Heart left ventricle (tissue), 16 donors: ENCODE measurements around the gene VRK1. TPM values are rescaled to one million over a fixed set of nuclear protein-coding genes. Genes with fewer than 3 reads are reported as not detected.

ENCODE experiments used
- ATAC-seq, 4 donors: fragments of 200-7000 bp; cut with Tn5 transposase; one replicate each; pipeline ENCODE4 v1.9.1; 2020 to 2022; ENCODE audit warnings: moderate library complexity in 4 of 4, mild to moderate bottlenecking in 3 of 4, moderate number of reproducible peaks in 1 of 4
- DNase-seq, 5 donors: peaks; one replicate each; pipeline ENCODE4 v3.0.0-alpha.2; 2020
- H3K27ac ChIP-seq, 12 donors: fragments of 200-600 bp; sonication (generic) in 4 of 12; one replicate each; pipeline versions ENCODE4 v1.5.0 to v1.8.0; 2016 to 2022; ENCODE audit warnings: mild to moderate bottlenecking in 2 of 12
- H3K27me3 ChIP-seq, 9 donors: fragments of 200-600 bp; sonication (generic) in 2 of 9; one replicate each; pipeline versions ENCODE4 v1.5.1 to v1.8.0; 2016 to 2022; ENCODE audit warnings: mild to moderate bottlenecking in 3 of 9
- H3K36me3 ChIP-seq, 9 donors: fragments of 200-600 bp; sonication (generic) in 2 of 9; one replicate each; pipeline versions ENCODE4 v1.5.0 to v1.8.0; 2018 to 2022; ENCODE audit warnings: mild to moderate bottlenecking in 2 of 9
- H3K4me1 ChIP-seq, 12 donors: fragments of 200-600 bp; sonication (generic) in 4 of 12; one replicate each; pipeline versions ENCODE4 v1.5.0 to v1.8.0; 2016 to 2022; ENCODE audit warnings: mild to moderate bottlenecking in 3 of 12
- H3K4me3 ChIP-seq, 12 donors: fragments of 200-600 bp; sonication (generic) in 4 of 12; one replicate each; pipeline versions ENCODE4 v1.5.0 to v1.8.0; 2017 to 2022; ENCODE audit warnings: mild to moderate bottlenecking in 9 of 12, moderate library complexity in 4 of 12
- H3K9me3 ChIP-seq, 12 donors: fragments of 200-600 bp; sonication (generic) in 4 of 12; one replicate each; pipeline versions ENCODE4 v1.5.0 to v1.8.0; 2016 to 2022; ENCODE audit warnings: mild to moderate bottlenecking in 1 of 12
- POLR2A ChIP-seq, 2 donors: fragments of 450-650 bp; IDR thresholded peaks; one replicate each; pipeline ENCODE4 v1.6.1; 2017; ENCODE audit warnings: antibody characterized with exemption in 2 of 2, mild to moderate bottlenecking in 2 of 2, moderate library complexity in 2 of 2
- whole genome bisulfite sequencing, 4 donors: extraction: QIAGEN DNeasy Blood & Tissue Kit in 2 of 4; methylation state at CpG; one replicate each; pipeline versions ENCODE4 v1.1.5 to v1.1.7; 2013 to 2018; 5-methylcytosine and 5-hydroxymethylcytosine counted together
- intact Hi-C, 10 donors: fragments of 100-400 bp; cut with DNase I; formaldehyde crosslinking; loops; one replicate each; pipeline versions ENCODE4 v1.11.1 to v1.14.2; 2022
- polyA plus RNA-seq, 2 donors: library from polyadenylated mRNA; stranded (reverse); fragments of 200-250 nt; gene quantifications; one replicate each; pipeline ENCODE4 v1.2.3, GENCODE V29; 2013
- total RNA-seq, 9 donors: library from RNA; depleted of rRNA in 2 of 9; stranded (reverse); fragments of >200 nt in 2 of 9; fragmentation: NEBNext Ultra II Directional in 3 of 9; extraction: Animal tissue kit (Norgen Biotek cat#: 25700) in 3 of 9; gene quantifications; one replicate each; pipeline versions ENCODE4 v1.1.0 to v1.2.4, GENCODE V29; 2016 to 2023
- TF ChIP-seq, protein P1 (sequence below), 12 donors: fragments of 200-600 bp; sonication (generic) in 4 of 12; IDR thresholded peaks; one replicate each; pipeline versions ENCODE4 v1.5.0 to v1.8.0; 2018 to 2022; ENCODE audit warnings: antibody characterized with exemption in 12 of 12, mild to moderate bottlenecking in 5 of 12
- donor health status: ischemic (EF 13 %, LVEDD 7.1; RV severe dilation, severe dysfunction).
- donor health status: healthy with polysubstance abuse.
- donor health status: DM: no; HTN: yes; CAD: no.
- donor health status: DM: no; HTN: no; CAD: no.
- donor health status: ischemic (EF 25% LVEDD 6.9; RV normal size, moderate dysfunction).
- donor health status: ischemic (EF 25% LVEDD 5.7; RV mildly dilated, moderate dysfunction).
- donor health status: healthy.
- donor health status: DM: yes; HTN: yes; CAD: no.
- donor health status: ischemic (EF 35%, LVEDD 5.7; RV mildly dilated, moderate dysfunction).
- donor health status: nonischemic (EF 11% LVEDD 7.7; RV severe dilation, severe dysfunction).
- donor health status: DM: yes; HTN: yes; CAD: no.
- donor health status: PGD.
- donor health status: ischemic (EF 29% LVEDD 5.4; RV normal size, mild dysfunction).
- donor health status: nonischemic (EF 23%, LVEDD 6.1; RV moderate dilation, normal function).

The VRK1 gene
- total and polyA plus RNA-seq, 11 donors, result 3.6 to 10.4 (median 7.1) TPM

DNA sequence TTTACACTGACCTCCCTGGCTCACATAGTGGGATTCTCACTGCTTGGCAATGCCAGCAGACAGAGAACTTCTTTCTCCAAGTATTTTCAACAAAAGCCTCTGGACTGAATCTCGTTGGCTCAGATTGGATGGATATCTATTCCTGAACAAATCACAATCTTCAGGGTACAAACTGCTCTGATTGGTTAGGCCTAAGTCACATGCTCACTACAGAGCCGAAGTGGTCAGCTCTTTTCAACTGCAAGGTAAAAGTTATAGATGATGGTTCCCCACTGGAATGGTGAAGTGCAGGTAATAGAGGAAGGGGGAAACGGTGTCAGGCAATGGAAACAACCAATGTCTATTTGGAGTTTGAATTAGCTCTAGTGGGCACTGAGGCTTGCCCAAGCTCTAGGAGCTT is 16.7 kb upstream of the VRK1 start:
- Histone ChIP-seq H3K27me3 (peaks cover 0 to 9% (median 0%) of the 10 kb centered on the region in 9 donors), H3K36me3 (no peaks in the 10 kb centered on the region), H3K4me1 (peaks cover 0 to 12% (median 0%) of the 10 kb centered on the region in 12 donors), H3K4me3 (no peak overlapping the region), H3K9me3 (no peaks in the 10 kb centered on the region), H3K27ac (no peak overlapping the region)
- DNase-seq, result no peak
- no peak for TF ChIP-seq POLR2A (IDR thresholded peaks at IDR 0.05)
- TF ChIP-seq, protein P1, sequence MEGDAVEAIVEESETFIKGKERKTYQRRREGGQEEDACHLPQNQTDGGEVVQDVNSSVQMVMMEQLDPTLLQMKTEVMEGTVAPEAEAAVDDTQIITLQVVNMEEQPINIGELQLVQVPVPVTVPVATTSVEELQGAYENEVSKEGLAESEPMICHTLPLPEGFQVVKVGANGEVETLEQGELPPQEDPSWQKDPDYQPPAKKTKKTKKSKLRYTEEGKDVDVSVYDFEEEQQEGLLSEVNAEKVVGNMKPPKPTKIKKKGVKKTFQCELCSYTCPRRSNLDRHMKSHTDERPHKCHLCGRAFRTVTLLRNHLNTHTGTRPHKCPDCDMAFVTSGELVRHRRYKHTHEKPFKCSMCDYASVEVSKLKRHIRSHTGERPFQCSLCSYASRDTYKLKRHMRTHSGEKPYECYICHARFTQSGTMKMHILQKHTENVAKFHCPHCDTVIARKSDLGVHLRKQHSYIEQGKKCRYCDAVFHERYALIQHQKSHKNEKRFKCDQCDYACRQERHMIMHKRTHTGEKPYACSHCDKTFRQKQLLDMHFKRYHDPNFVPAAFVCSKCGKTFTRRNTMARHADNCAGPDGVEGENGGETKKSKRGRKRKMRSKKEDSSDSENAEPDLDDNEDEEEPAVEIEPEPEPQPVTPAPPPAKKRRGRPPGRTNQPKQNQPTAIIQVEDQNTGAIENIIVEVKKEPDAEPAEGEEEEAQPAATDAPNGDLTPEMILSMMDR (IDR thresholded peaks at IDR 0.05), result no peak
- no peak for ATAC-seq
- WGBS, 4 donors, result 67 to 97% (median 84%) methylated on average over 3 of the region's 3 CpGs
- intact Hi-C loops, result no loop called here

DNA sequence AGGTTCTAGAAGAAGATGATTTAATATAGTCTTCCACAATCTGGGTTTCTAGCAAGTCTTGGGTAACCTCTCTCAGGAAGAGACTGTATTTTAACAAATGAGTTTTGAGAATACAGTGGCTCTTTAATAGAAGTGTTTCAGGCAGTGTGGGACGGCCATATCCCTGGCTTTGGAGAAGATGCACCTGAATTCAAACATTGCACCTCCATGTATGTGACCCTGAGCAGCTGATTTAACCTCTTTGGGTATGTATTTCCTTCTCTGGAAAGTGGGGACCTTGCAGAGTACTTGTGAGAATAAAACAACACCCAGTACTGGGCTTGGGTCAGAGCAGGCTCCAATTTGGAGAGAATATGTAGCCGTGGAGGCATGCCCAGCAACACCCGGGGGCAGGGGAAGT is 15.8 kb upstream of the VRK1 start:
- Histone ChIP-seq H3K9me3 (no peaks in the 10 kb centered on the region), H3K4me3 (no peak overlapping the region), H3K27ac (no peak overlapping the region), H3K27me3 (peaks cover 0 to 9% (median 0%) of the 10 kb centered on the region in 9 donors), H3K4me1 (peaks cover 0 to 12% (median 0%) of the 10 kb centered on the region in 12 donors), H3K36me3 (no peaks in the 10 kb centered on the region)
- no peak for DNase-seq
- intact Hi-C loops, result no loop called here
- no peak for ATAC-seq
- 72 to 82% (median 81%) methylated on average over 3 of the region's 3 CpGs for WGBS, 4 donors
- TF ChIP-seq, protein P1 (IDR thresholded peaks at IDR 0.05), result no peak
- TF ChIP-seq POLR2A (IDR thresholded peaks at IDR 0.05), result no peak

DNA sequence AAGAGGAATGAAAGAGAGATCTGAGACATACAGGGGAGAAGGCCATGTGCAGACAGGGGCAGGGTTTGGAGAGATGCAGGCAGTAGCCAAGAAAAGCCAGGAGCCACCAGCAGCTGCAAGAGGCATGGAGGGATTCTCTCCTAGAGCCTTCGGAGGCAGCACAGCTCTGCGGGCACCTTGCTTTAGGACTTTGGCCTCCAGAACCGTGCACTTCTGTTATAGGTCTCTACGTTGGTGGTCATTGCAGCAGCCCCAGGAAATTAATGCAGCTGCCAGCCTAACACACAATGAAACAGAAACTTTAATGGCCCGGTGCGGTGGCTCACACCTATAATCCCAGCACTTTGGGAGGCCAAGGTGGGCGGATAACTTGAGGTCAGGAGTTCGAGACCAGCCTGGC is 14.7 kb upstream of the VRK1 start:
- no peak for TF ChIP-seq POLR2A (IDR thresholded peaks at IDR 0.05)
- TF ChIP-seq, protein P1 (IDR thresholded peaks at IDR 0.05), result no peak
- Histone ChIP-seq H3K36me3 (no peaks in the 10 kb centered on the region), H3K27me3 (peaks cover 0 to 9% (median 0%) of the 10 kb centered on the region in 9 donors), H3K4me1 (peaks cover 0 to 12% (median 0%) of the 10 kb centered on the region in 12 donors), H3K9me3 (no peaks in the 10 kb centered on the region), H3K27ac (no peak overlapping the region), H3K4me3 (no peak overlapping the region)
- WGBS, 4 donors, result 84 to 93% (median 88%) methylated on average over 8 of the region's 8 CpGs
- no peak for DNase-seq
- ATAC-seq, result no peak
- intact Hi-C loops, result no loop called here

DNA sequence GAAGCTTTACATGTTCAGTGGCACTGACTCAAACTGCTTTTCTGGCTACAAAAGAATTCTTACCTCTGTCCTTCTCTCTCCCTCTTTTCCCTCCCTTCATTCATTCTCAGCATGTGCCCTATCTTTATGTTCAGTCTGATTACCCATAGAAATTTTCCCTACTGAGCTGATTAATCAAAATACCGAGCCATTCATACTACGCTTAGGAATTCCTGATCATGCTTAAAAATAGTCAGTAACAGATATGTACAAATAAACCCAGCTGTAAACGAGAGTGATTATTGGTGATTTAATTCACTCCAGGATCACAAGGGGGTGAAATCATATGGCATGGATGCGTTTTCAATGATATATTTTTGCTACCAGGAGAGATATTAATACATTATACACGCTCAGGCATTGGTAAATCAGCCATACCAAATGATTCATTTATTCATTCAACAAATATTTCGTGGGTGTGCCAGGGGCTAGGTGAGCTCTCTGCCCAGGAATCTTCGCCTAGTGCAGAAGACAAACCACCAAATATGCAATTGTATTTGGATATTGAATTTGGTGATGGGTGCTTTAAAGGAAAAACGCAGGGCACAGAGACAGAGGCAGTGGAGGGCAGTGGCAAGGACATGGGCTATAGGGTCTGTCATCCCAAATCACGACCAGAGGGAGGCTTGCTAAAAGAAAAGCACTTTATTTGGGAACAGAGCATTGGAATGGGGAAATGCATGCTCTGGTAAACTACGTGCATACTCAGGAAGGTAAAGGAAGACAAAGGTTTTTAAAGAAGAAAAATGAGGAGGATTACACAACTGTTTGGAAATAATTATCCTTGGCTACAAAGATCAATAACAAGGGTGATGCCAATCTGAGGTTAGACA is 13.9 kb upstream of the VRK1 start:
- DNase-seq (no peak), ATAC-seq (no peak)
- peaks cover 0 to 9% (median 0%) of the 10 kb centered on the region in 9 donors for H3K27me3 ChIP-seq
- H3K4me3 ChIP-seq, result no peak overlapping the region
- H3K36me3 ChIP-seq, result no peaks in the 10 kb centered on the region
- H3K9me3 ChIP-seq, result no peaks in the 10 kb centered on the region
- 69 to 75% (median 74%) methylated on average over 10 of the region's 10 CpGs for WGBS, 4 donors
- intact Hi-C loops, result no loop called here
- H3K4me1 ChIP-seq, result peaks cover 0 to 12% (median 0%) of the 10 kb centered on the region in 12 donors
- no peak overlapping the region for H3K27ac ChIP-seq
- TF ChIP-seq, protein P1 (IDR thresholded peaks at IDR 0.05), result no peak
- TF ChIP-seq POLR2A (IDR thresholded peaks at IDR 0.05), result no peak
